ENCODE data around the gene ARMC6. TPM values are rescaled to one million over a fixed set of nuclear protein-coding genes. Genes with fewer than 3 reads are reported as not detected.

Gene ARMC6
- polyA plus RNA-seq, 1 donor from 2014 or later = 74.4 TPM

DNA sequence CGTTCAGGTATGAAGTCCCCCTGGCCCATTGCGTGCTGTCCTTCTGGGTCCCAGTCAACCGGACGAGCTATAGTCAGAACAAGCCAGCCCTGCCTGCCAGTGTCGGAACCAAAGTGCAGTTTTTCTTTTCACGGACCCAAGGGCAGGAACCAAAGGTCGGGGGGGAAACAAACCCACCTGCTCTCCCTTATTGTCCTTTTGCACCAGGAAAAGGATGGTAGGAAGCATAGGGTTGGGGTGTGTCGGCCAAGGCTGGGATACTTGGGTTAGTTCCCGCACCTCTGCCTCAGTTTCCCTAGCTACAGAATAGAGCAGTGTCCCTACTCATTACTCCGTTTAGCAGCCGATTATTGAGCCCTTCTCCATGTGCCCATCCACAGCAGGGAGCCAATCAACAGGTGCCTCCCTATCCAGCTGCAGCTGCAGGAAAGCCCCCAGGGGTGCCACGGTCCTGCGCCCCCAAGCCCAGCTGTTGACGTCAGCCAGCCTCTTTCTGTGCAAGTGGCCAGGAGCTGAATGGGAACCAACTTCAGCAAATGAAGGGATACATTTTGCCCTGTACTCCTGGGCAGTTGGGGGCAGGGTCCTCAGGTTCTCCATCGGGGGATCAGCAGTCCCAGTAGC, 21.0 kb downstream of the ARMC6 start:
- no peak overlapping the region for H3K4me2 ChIP-seq (ENCODE audit: low read length)
- no peak overlapping the region for H3K27ac ChIP-seq (ENCODE audit: low read length)
- no peak overlapping the region for H3K4me3 ChIP-seq (ENCODE audit: low read length)
- no peaks in the 10 kb centered on the region for H3K9me3 ChIP-seq (ENCODE audit: low read length)
- no peaks in the 10 kb centered on the region for H3K79me2 ChIP-seq (replicated peaks; ENCODE audit: insufficient read depth, low read length)
- no peaks in the 10 kb centered on the region for H3F3A ChIP-seq (ENCODE audit: insufficient read depth, low read length, poor library complexity, severe bottlenecking)
- H3K9me2 ChIP-seq (ENCODE audit: insufficient read depth, low read length) = no peaks in the 10 kb centered on the region
- TF ChIP-seq RAD21 (conservative IDR thresholded peaks at IDR 0.05) (no peak), EZH2 (IDR thresholded peaks at IDR 0.05; ENCODE audit: borderline replicate concordance, insufficient read depth, low read length, poor library complexity, severe bottlenecking) (no peak), MXI1 (conservative IDR thresholded peaks at IDR 0.05; ENCODE audit: poor library complexity, severe bottlenecking) (no peak), EP300 (conservative IDR thresholded peaks at IDR 0.05; ENCODE audit: poor library complexity, severe bottlenecking) (no peak), POLR2AphosphoS5 (IDR thresholded peaks at IDR 0.05) (no peak), TAF1 (IDR thresholded peaks at IDR 0.05; ENCODE audit: low read depth) (no peak), SMC3 (conservative IDR thresholded peaks at IDR 0.05; ENCODE audit: poor library complexity) (no peak)
- TF ChIP-seq, protein P1, sequence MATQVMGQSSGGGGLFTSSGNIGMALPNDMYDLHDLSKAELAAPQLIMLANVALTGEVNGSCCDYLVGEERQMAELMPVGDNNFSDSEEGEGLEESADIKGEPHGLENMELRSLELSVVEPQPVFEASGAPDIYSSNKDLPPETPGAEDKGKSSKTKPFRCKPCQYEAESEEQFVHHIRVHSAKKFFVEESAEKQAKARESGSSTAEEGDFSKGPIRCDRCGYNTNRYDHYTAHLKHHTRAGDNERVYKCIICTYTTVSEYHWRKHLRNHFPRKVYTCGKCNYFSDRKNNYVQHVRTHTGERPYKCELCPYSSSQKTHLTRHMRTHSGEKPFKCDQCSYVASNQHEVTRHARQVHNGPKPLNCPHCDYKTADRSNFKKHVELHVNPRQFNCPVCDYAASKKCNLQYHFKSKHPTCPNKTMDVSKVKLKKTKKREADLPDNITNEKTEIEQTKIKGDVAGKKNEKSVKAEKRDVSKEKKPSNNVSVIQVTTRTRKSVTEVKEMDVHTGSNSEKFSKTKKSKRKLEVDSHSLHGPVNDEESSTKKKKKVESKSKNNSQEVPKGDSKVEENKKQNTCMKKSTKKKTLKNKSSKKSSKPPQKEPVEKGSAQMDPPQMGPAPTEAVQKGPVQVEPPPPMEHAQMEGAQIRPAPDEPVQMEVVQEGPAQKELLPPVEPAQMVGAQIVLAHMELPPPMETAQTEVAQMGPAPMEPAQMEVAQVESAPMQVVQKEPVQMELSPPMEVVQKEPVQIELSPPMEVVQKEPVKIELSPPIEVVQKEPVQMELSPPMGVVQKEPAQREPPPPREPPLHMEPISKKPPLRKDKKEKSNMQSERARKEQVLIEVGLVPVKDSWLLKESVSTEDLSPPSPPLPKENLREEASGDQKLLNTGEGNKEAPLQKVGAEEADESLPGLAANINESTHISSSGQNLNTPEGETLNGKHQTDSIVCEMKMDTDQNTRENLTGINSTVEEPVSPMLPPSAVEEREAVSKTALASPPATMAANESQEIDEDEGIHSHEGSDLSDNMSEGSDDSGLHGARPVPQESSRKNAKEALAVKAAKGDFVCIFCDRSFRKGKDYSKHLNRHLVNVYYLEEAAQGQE (IDR thresholded peaks at IDR 0.05; ENCODE audit: borderline replicate concordance) = no peak
- TF ChIP-seq, protein P2, sequence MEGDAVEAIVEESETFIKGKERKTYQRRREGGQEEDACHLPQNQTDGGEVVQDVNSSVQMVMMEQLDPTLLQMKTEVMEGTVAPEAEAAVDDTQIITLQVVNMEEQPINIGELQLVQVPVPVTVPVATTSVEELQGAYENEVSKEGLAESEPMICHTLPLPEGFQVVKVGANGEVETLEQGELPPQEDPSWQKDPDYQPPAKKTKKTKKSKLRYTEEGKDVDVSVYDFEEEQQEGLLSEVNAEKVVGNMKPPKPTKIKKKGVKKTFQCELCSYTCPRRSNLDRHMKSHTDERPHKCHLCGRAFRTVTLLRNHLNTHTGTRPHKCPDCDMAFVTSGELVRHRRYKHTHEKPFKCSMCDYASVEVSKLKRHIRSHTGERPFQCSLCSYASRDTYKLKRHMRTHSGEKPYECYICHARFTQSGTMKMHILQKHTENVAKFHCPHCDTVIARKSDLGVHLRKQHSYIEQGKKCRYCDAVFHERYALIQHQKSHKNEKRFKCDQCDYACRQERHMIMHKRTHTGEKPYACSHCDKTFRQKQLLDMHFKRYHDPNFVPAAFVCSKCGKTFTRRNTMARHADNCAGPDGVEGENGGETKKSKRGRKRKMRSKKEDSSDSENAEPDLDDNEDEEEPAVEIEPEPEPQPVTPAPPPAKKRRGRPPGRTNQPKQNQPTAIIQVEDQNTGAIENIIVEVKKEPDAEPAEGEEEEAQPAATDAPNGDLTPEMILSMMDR (IDR thresholded peaks at IDR 0.05; ENCODE audit: poor library complexity, severe bottlenecking) = no peak
- H2AFZ ChIP-seq (ENCODE audit: low read depth, low read length) = no peak overlapping the region
- no peak overlapping the region for H3K9ac ChIP-seq (ENCODE audit: low read length)
- H4K20me1 ChIP-seq (ENCODE audit: insufficient read depth) = no peaks in the 10 kb centered on the region
- H3K36me3 ChIP-seq (ENCODE audit: insufficient read depth, low read length) = no peaks in the 10 kb centered on the region
- H3K27me3 ChIP-seq (ENCODE audit: insufficient read depth, low read depth, low read length) = no peaks in the 10 kb centered on the region

DNA sequence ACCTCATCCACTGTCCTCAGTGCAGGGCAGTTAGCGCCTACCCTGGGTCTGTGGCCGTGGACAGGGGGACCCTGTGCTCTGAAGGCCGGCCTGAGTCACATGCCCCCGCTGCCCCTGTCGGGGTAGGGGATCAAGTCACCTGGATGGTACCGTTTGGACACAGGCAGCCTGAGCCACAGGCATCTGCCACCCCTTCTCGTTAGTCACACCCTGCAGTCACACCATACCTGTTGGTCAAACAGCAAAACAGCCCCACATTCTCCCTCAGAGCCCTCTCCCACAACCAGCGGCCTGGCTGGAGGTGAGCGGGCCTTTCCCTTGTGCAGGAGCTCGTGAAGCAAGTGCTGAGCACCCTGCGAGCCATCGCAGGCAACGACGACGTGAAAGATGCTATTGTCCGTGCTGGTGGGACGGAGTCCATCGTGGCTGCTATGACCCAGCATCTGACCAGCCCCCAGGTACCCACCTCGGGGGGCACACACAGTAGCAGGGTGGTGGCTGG, 21.6 kb downstream of the ARMC6 start:
- Histone ChIP-seq H3K9me3 (ENCODE audit: low read length) (no peaks in the 10 kb centered on the region), H3K36me3 (ENCODE audit: insufficient read depth, low read length) (no peaks in the 10 kb centered on the region), H3K4me3 (ENCODE audit: low read length) (no peak overlapping the region), H2AFZ (ENCODE audit: low read depth, low read length) (no peak overlapping the region), H3K9ac (ENCODE audit: low read length) (no peak overlapping the region), H3K27me3 (ENCODE audit: insufficient read depth, low read depth, low read length) (no peaks in the 10 kb centered on the region), H3K4me2 (ENCODE audit: low read length) (no peak overlapping the region), H3F3A (ENCODE audit: insufficient read depth, low read length, poor library complexity, severe bottlenecking) (no peaks in the 10 kb centered on the region), H3K27ac (ENCODE audit: low read length) (no peak overlapping the region), H3K79me2 (replicated peaks; ENCODE audit: insufficient read depth, low read length) (no peaks in the 10 kb centered on the region), H4K20me1 (ENCODE audit: insufficient read depth) (no peaks in the 10 kb centered on the region), H3K9me2 (ENCODE audit: insufficient read depth, low read length) (no peaks in the 10 kb centered on the region)
- TF ChIP-seq TAF1 (IDR thresholded peaks at IDR 0.05; ENCODE audit: low read depth) (no peak), MXI1 (conservative IDR thresholded peaks at IDR 0.05; ENCODE audit: poor library complexity, severe bottlenecking) (no peak), EZH2 (IDR thresholded peaks at IDR 0.05; ENCODE audit: borderline replicate concordance, insufficient read depth, low read length, poor library complexity, severe bottlenecking) (no peak), EP300 (conservative IDR thresholded peaks at IDR 0.05; ENCODE audit: poor library complexity, severe bottlenecking) (no peak), SMC3 (conservative IDR thresholded peaks at IDR 0.05; ENCODE audit: poor library complexity) (no peak), RAD21 (conservative IDR thresholded peaks at IDR 0.05) (no peak), POLR2AphosphoS5 (IDR thresholded peaks at IDR 0.05) (no peak)
- TF ChIP-seq, protein P1 (IDR thresholded peaks at IDR 0.05; ENCODE audit: borderline replicate concordance) = no peak
- TF ChIP-seq, protein P2 (IDR thresholded peaks at IDR 0.05; ENCODE audit: poor library complexity, severe bottlenecking) = no peak
